GM12891 (cell line): Measurements from ENCODE around the gene HOPX.
"Not testable (repeated sequence)": the region's sequence is repeated elsewhere in the genome, so short reads cannot be mapped to it uniquely, and the experiment has no call there.

Source experiments
- DNase-seq: peaks from one replicate; pipeline ENCODE4 v3.0.0; 2011; ENCODE audit warnings: low spot score; ENCODE audit not compliant: insufficient read length
- FAIRE-seq: peaks from 2 replicates; lab custom pipeline; 2011; peaks lifted over from hg19 to GRCh38; lab: Jason Lieb, UNC
- PAX5 ChIP-seq: IDR thresholded peaks from 2 replicates; pipeline ENCODE4 v1.6.1; 2011; ENCODE audit warnings: low read length, moderate library complexity, mild to moderate bottlenecking; ENCODE audit not compliant: insufficient read depth, severe bottlenecking
- POLR2A ChIP-seq: IDR thresholded peaks from 2 replicates; pipeline ENCODE4 v1.6.1; 2011; ENCODE audit warnings: low read depth, low read length, control low read depth
- POLR2AphosphoS5 ChIP-seq: IDR thresholded peaks from 2 replicates; pipeline ENCODE4 v1.6.1; 2011; ENCODE audit warnings: low read depth, low read length, control low read depth
- POU2F2 ChIP-seq: IDR thresholded peaks from 2 replicates; pipeline ENCODE4 v1.6.1; 2011; ENCODE audit warnings: low read depth, mild to moderate bottlenecking, control low read depth, low read length, moderate library complexity
- SPI1 ChIP-seq: IDR thresholded peaks from 2 replicates; pipeline ENCODE4 v1.6.1; 2011; ENCODE audit warnings: low read depth, low read length, control low read depth
- TAF1 ChIP-seq: IDR thresholded peaks from 2 replicates; pipeline ENCODE4 v1.6.1; 2011; ENCODE audit warnings: low read depth, low read length, control low read depth

HOPX gene

GRCh38 chr4:56703378-56703777 lies 22.3 kb upstream of the HOPX start:
- TF ChIP-seq SPI1 (no peak), TAF1 (no peak), POLR2AphosphoS5 (no peak), POLR2A (no peak), PAX5 (no peak), POU2F2 (no peak)
- no peak for FAIRE-seq
- DNase-seq, result no peak

- TF ChIP-seq SPI1, result no peak
- TF ChIP-seq POU2F2, result no peak
- no peak for TF ChIP-seq POLR2AphosphoS5
- no peak for TF ChIP-seq PAX5
- no peak for TF ChIP-seq POLR2A
- TF ChIP-seq TAF1, result no peak
- FAIRE-seq (no peak), DNase-seq (no peak)
These were observed 20.5 kb upstream of the HOPX start for GRCh38 chr4:56701644-56702043.

GRCh38 chr4:56701161-56701480 lies 20.0 kb upstream of the HOPX start:
- no peak for TF ChIP-seq SPI1
- TF ChIP-seq POU2F2, result no peak
- no peak for TF ChIP-seq PAX5
- DNase-seq (no peak), FAIRE-seq (no peak)

GRCh38 chr4:56699537-56700105 lies 18.5 kb upstream of the HOPX start:
- DNase-seq (no peak), FAIRE-seq (no peak)
- no peak for TF ChIP-seq TAF1
- no peak for TF ChIP-seq POU2F2
- no peak for TF ChIP-seq POLR2AphosphoS5
- no peak for TF ChIP-seq PAX5
- TF ChIP-seq POLR2A, result no peak
- TF ChIP-seq SPI1, result no peak

GRCh38 chr4:56698329-56698728 lies 17.2 kb upstream of the HOPX start:
- FAIRE-seq, result no peak
- no peak for DNase-seq
- no peak for TF ChIP-seq TAF1
- TF ChIP-seq PAX5, result no peak
- no peak for TF ChIP-seq POLR2A
- no peak for TF ChIP-seq SPI1
- TF ChIP-seq POLR2AphosphoS5, result no peak
- no peak for TF ChIP-seq POU2F2

GRCh38 chr4:56696056-56696455 lies 15.0 kb upstream of the HOPX start:
- DNase-seq (no peak), FAIRE-seq (no peak)
- TF ChIP-seq SPI1, result no peak

- not testable (repeated sequence) for FAIRE-seq, DNase-seq
These were observed 12.4 kb upstream of the HOPX start for GRCh38 chr4:56693476-56693875.

GRCh38 chr4:56692576-56692975 lies 11.5 kb upstream of the HOPX start:
- TF ChIP-seq POLR2A (no peak), POLR2AphosphoS5 (no peak), TAF1 (no peak), POU2F2 (no peak), SPI1 (no peak)
- FAIRE-seq, result no peak
- no peak for DNase-seq

- DNase-seq (no peak), FAIRE-seq (no peak)
- TF ChIP-seq SPI1 (no peak), PAX5 (no peak), POLR2AphosphoS5 (no peak), POU2F2 (no peak), POLR2A (no peak), TAF1 (no peak)
These were observed 10.3 kb upstream of the HOPX start for GRCh38 chr4:56691425-56691824.

- DNase-seq (no peak), FAIRE-seq (no peak)
- TF ChIP-seq POLR2A (no peak), PAX5 (no peak), POLR2AphosphoS5 (no peak), TAF1 (no peak), POU2F2 (no peak), SPI1 (no peak)
These were observed 9.3 kb upstream of the HOPX start for GRCh38 chr4:56690393-56690792.
